ENCODE results near the gene JAKMIP2. TPM values are rescaled to one million over a fixed set of nuclear protein-coding genes. Genes with fewer than 3 reads are reported as not detected.

Gene JAKMIP2
- total RNA-seq, 1 donor from 2014 or later, result 4.1 TPM

- H3K36me3 Mint-ChIP-seq (ENCODE audit: low read depth), result peaks cover 9% of the 10 kb centered on the region
- no peak for DNase-seq (ENCODE audit: low spot score)
- no peak overlapping the region for H3K4me3 Mint-ChIP-seq (ENCODE audit: low read depth)
- intact Hi-C loops (cut with micrococcal nuclease), result no loop called here
- H3K9me3 Mint-ChIP-seq, result peaks cover 26% of the 10 kb centered on the region
- H3K4me1 Mint-ChIP-seq (ENCODE audit: low read depth), result no peaks in the 10 kb centered on the region
- H3K27me3 Mint-ChIP-seq (ENCODE audit: low read depth), result no peaks in the 10 kb centered on the region
- H3K27ac Mint-ChIP-seq, result no peak overlapping the region
These were observed 85.1 kb downstream of the JAKMIP2 start for GRCh38 chr5:147697380-147697779.

DNA sequence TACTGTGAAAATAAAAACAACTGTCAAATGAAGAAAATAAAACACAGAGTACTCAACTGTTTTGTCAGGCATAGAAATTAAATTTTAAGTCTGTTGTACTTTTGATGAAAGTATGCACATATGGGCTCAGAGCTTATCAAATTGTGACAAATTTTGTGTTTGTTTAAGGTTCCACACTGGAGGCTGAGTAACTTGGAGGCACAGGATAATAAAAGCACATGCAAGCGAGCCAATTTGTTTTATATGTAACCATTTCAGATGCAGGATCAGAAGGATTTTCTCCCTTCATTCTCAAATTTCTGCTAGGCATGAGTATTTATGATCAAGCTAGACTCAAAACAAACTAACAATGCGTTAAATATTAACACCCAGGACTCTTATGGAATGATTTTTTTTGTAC lies 87.8 kb downstream of the JAKMIP2 start:
- no peak for DNase-seq (ENCODE audit: low spot score)
- no peaks in the 10 kb centered on the region for H3K27me3 Mint-ChIP-seq (ENCODE audit: low read depth)

DNA sequence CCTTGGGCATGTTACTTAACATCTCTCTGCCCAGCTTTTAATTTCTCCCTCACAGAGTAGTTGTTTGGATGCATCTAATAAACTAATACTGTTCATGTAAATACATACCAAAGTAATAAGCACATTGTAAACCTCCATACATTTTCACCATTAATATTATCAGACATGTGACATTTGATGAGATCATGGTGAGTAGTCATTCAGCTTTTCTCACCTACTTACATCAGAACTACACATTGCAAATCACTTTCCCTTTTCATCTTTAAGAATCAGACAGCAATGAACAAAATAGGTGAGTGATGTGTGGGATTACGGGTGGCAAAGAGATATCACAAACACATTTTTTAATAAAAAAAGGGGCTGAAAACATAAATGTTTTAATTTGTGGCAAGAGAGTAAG lies 89.3 kb downstream of the JAKMIP2 start:
- intact Hi-C loops (cut with micrococcal nuclease), result no loop called here
- Mint-ChIP-seq H3K36me3 (ENCODE audit: low read depth) (peaks cover 6% of the 10 kb centered on the region), H3K4me3 (ENCODE audit: low read depth) (no peak overlapping the region), H3K27me3 (ENCODE audit: low read depth) (no peaks in the 10 kb centered on the region), H3K9me3 (peaks cover 11% of the 10 kb centered on the region), H3K27ac (no peak overlapping the region), H3K4me1 (ENCODE audit: low read depth) (no peaks in the 10 kb centered on the region)
- no peak for DNase-seq (ENCODE audit: low spot score)

More for the DNA sequence above, 87.8 kb downstream of the JAKMIP2 start:
- Mint-ChIP-seq H3K4me1 (ENCODE audit: low read depth) (no peaks in the 10 kb centered on the region), H3K9me3 (peaks cover 24% of the 10 kb centered on the region), H3K36me3 (ENCODE audit: low read depth) (peaks cover 9% of the 10 kb centered on the region), H3K4me3 (ENCODE audit: low read depth) (no peak overlapping the region), H3K27ac (no peak overlapping the region)
- intact Hi-C loops (cut with micrococcal nuclease), result no loop called here

GRCh38 chr5:147691130-147691529 lies 91.4 kb downstream of the JAKMIP2 start:
- H3K27me3 Mint-ChIP-seq (ENCODE audit: low read depth), result no peaks in the 10 kb centered on the region
- H3K36me3 Mint-ChIP-seq (ENCODE audit: low read depth), result no peaks in the 10 kb centered on the region
- no peaks in the 10 kb centered on the region for H3K4me1 Mint-ChIP-seq (ENCODE audit: low read depth)
- no peak overlapping the region for H3K4me3 Mint-ChIP-seq (ENCODE audit: low read depth)
- no peak for DNase-seq (ENCODE audit: low spot score)
- no peaks in the 10 kb centered on the region for H3K9me3 Mint-ChIP-seq
- intact Hi-C loops (cut with micrococcal nuclease), result no loop called here
- H3K27ac Mint-ChIP-seq, result no peak overlapping the region

DNA sequence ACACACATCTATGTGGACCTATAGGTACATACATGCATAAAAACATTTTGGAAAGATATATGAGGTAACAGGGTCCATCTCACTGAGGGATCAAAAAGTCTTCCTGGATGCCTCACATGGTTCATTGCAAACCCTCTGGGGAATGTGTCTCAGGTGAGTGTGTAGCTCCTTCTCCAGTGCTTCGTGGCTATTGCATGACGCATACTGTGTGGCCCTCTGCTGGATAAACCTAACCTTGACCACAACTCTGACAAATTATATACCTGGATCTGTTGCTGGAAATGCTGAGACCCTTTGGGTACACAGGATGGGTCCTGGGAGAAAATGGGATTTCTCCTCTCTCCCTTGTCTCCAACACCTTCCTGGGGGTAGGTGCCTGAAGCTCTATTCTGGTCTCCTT lies 91.9 kb downstream of the JAKMIP2 start:
- H3K27me3 Mint-ChIP-seq (ENCODE audit: low read depth), result no peaks in the 10 kb centered on the region
- DNase-seq (ENCODE audit: low spot score), result no peak
- H3K4me1 Mint-ChIP-seq (ENCODE audit: low read depth), result no peaks in the 10 kb centered on the region
- no peaks in the 10 kb centered on the region for H3K9me3 Mint-ChIP-seq
- H3K4me3 Mint-ChIP-seq (ENCODE audit: low read depth), result no peak overlapping the region
- H3K27ac Mint-ChIP-seq, result no peak overlapping the region
- intact Hi-C loops (cut with micrococcal nuclease), result no loop called here
- no peaks in the 10 kb centered on the region for H3K36me3 Mint-ChIP-seq (ENCODE audit: low read depth)

DNA sequence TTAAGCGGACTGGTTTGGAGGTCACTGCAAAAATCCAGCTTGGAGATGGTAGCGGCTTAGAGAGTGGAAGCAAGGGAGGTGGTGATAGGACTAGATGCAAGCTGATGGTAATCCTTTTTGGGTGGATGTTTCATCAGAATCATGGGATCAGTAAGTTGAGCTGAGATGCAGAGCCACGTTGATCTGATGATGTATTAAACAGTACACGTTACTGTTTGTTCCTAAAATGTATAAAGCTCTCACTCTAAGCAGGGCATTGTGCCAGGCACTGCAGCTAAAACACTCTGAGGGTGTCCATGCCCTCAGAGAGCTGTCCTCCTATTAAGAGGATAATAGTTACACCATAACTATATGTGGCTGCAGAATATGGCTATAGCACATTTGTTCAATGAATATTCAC lies 93.1 kb downstream of the JAKMIP2 start:
- no peaks in the 10 kb centered on the region for H3K9me3 Mint-ChIP-seq
- no peaks in the 10 kb centered on the region for H3K27me3 Mint-ChIP-seq (ENCODE audit: low read depth)
- H3K4me1 Mint-ChIP-seq (ENCODE audit: low read depth), result no peaks in the 10 kb centered on the region
- H3K4me3 Mint-ChIP-seq (ENCODE audit: low read depth), result no peak overlapping the region
- H3K36me3 Mint-ChIP-seq (ENCODE audit: low read depth), result no peaks in the 10 kb centered on the region
- H3K27ac Mint-ChIP-seq, result no peak overlapping the region
- intact Hi-C loops (cut with micrococcal nuclease), result no loop called here
- no peak for DNase-seq (ENCODE audit: low spot score)

GRCh38 chr5:147688656-147689356 lies 93.7 kb downstream of the JAKMIP2 start:
- Mint-ChIP-seq H3K36me3 (ENCODE audit: low read depth) (no peaks in the 10 kb centered on the region), H3K4me1 (ENCODE audit: low read depth) (no peaks in the 10 kb centered on the region), H3K27ac (no peak overlapping the region), H3K9me3 (no peaks in the 10 kb centered on the region), H3K4me3 (ENCODE audit: low read depth) (no peak overlapping the region), H3K27me3 (ENCODE audit: low read depth) (no peaks in the 10 kb centered on the region)
- intact Hi-C loops (cut with micrococcal nuclease), result no loop called here
- no peak for DNase-seq (ENCODE audit: low spot score)

DNA sequence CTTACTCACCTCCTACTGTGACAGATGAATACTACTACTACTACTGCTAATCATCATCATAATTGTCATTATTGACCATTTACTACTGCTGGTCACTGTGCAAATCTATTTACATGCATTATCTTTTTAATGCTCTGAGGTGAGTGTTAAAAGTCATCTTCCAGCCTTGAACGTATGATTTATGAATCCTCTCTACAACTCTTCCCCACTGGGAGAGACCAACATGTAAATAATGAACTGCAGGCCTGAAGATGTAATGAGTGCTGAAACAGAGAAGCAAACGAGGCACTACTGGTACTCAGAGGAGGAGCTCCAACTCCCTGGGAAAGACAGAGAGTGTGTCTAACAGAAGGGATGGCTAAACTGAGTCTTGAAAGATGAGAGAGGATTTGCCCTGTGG lies 95.4 kb downstream of the JAKMIP2 start:
- Mint-ChIP-seq H3K27me3 (ENCODE audit: low read depth) (no peaks in the 10 kb centered on the region), H3K9me3 (no peaks in the 10 kb centered on the region), H3K4me1 (ENCODE audit: low read depth) (no peaks in the 10 kb centered on the region), H3K4me3 (ENCODE audit: low read depth) (no peak overlapping the region), H3K36me3 (ENCODE audit: low read depth) (no peaks in the 10 kb centered on the region), H3K27ac (no peak overlapping the region)
- no peak for DNase-seq (ENCODE audit: low spot score)
- intact Hi-C loops (cut with micrococcal nuclease), result no loop called here

DNA sequence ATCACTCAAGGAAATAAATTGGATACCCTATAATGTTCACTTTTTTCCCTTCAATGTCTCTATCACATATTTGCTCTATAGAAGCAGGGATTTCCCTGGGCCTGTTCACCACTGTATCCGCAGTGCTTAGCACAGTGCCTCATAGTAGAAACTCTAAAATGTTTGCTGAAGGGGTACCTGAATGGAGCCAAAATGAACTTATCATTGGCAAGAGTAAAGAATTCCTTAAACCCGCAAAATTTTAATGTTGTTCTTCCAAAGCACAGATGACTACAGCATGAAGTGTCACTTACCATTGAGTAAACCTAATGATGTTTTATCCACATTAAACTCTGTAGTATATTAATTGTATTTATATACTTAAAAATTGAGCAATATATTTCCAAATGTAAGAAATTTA lies 96.1 kb downstream of the JAKMIP2 start:
- intact Hi-C loops (cut with micrococcal nuclease), result no loop called here
- Mint-ChIP-seq H3K9me3 (no peaks in the 10 kb centered on the region), H3K4me3 (ENCODE audit: low read depth) (no peak overlapping the region), H3K27ac (no peak overlapping the region), H3K4me1 (ENCODE audit: low read depth) (no peaks in the 10 kb centered on the region), H3K36me3 (ENCODE audit: low read depth) (no peaks in the 10 kb centered on the region), H3K27me3 (ENCODE audit: low read depth) (no peaks in the 10 kb centered on the region)
- no peak for DNase-seq (ENCODE audit: low spot score)

DNA sequence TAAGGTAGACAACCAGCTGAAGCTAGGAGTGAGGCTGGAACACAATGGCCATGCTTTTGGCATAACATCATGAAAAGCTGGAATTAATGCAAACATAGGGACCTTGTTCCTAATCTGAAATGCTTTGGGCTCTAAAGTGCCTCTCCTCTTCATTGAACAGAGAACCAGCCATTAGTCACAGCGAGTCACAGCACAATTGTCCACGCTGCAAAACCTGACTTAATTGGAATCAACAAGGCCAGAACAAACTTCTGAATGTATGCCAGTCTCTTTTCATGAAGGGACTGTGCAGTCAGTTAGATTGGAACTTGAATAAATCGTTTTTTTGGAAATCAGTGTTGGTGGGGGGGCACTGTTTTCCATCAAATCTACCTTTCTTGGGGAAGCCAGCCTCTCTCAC lies 96.5 kb downstream of the JAKMIP2 start:
- Mint-ChIP-seq H3K4me1 (ENCODE audit: low read depth) (no peaks in the 10 kb centered on the region), H3K9me3 (no peaks in the 10 kb centered on the region), H3K27ac (no peak overlapping the region), H3K4me3 (ENCODE audit: low read depth) (no peak overlapping the region), H3K27me3 (ENCODE audit: low read depth) (no peaks in the 10 kb centered on the region), H3K36me3 (ENCODE audit: low read depth) (no peaks in the 10 kb centered on the region)
- intact Hi-C loops (cut with micrococcal nuclease), result no loop called here
- DNase-seq (ENCODE audit: low spot score), result no peak

DNA sequence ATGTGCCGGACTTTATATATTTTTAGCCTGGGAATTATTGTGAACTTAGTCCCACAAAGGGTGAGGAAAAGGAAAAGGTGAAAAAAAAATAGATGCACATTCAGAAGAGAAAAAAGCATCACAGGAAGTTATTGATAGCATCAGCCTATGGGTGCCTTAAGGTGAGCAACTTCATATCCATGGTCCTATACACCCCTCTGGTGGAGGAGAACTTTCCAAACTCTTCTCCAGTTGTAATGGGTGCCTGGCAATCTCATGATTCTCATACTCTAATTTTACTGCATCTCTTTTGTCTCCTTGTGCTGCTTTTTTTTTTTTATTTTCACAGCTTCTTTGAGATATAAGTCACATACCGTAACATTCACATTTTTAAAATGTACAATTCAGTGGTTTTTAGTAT lies 107.4 kb downstream of the JAKMIP2 start:
- H3K9me3 Mint-ChIP-seq, result no peaks in the 10 kb centered on the region
- DNase-seq (ENCODE audit: low spot score), result no peak
- H3K36me3 Mint-ChIP-seq (ENCODE audit: low read depth), result peaks cover 3% of the 10 kb centered on the region
- H3K27me3 Mint-ChIP-seq (ENCODE audit: low read depth), result no peaks in the 10 kb centered on the region
- H3K4me1 Mint-ChIP-seq (ENCODE audit: low read depth), result no peaks in the 10 kb centered on the region
- no peak overlapping the region for H3K4me3 Mint-ChIP-seq (ENCODE audit: low read depth)
- intact Hi-C loops (cut with micrococcal nuclease), result no loop called here
- no peak overlapping the region for H3K27ac Mint-ChIP-seq

- H3K4me1 Mint-ChIP-seq (ENCODE audit: low read depth), result no peaks in the 10 kb centered on the region
- H3K27ac Mint-ChIP-seq, result no peak overlapping the region
- intact Hi-C loops (cut with micrococcal nuclease), result no loop called here
These were observed 108.1 kb downstream of the JAKMIP2 start for GRCh38 chr5:147674411-147674810.

DNA sequence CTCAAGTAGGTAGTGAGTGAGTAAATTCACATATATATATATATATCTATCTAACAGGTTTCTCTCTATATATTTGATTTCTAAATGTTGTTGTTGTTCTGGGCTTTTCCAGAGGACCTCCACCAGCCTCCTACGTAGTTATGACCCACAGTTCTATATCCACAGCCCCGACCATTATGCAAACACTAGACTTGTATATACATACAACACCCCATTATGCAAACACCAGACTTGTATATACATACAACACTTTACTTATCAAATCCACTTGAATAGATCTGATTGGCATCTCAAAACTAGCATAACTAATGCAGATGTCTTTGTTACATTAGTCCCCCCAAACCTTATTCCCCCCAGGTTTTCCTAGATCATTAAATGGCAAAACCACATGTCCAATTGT lies 108.7 kb downstream of the JAKMIP2 start:
- peaks cover 3% of the 10 kb centered on the region for H3K36me3 Mint-ChIP-seq (ENCODE audit: low read depth)
- no peak overlapping the region for H3K4me3 Mint-ChIP-seq (ENCODE audit: low read depth)
- DNase-seq (ENCODE audit: low spot score), result no peak
- H3K27ac Mint-ChIP-seq, result no peak overlapping the region
- H3K4me1 Mint-ChIP-seq (ENCODE audit: low read depth), result no peaks in the 10 kb centered on the region
- intact Hi-C loops (cut with micrococcal nuclease), result no loop called here
- no peaks in the 10 kb centered on the region for H3K27me3 Mint-ChIP-seq (ENCODE audit: low read depth)
- no peaks in the 10 kb centered on the region for H3K9me3 Mint-ChIP-seq

More at GRCh38 chr5:147674411-147674810, 108.1 kb downstream of the JAKMIP2 start:
- peaks cover 3% of the 10 kb centered on the region for H3K36me3 Mint-ChIP-seq (ENCODE audit: low read depth)
- no peaks in the 10 kb centered on the region for H3K9me3 Mint-ChIP-seq
- H3K4me3 Mint-ChIP-seq (ENCODE audit: low read depth), result no peak overlapping the region
- no peak for DNase-seq (ENCODE audit: low spot score)
- H3K27me3 Mint-ChIP-seq (ENCODE audit: low read depth), result no peaks in the 10 kb centered on the region

- Mint-ChIP-seq H3K27me3 (ENCODE audit: low read depth) (no peaks in the 10 kb centered on the region), H3K36me3 (ENCODE audit: low read depth) (peaks cover 3% of the 10 kb centered on the region), H3K4me1 (ENCODE audit: low read depth) (no peaks in the 10 kb centered on the region), H3K4me3 (ENCODE audit: low read depth) (no peak overlapping the region), H3K27ac (no peak overlapping the region), H3K9me3 (no peaks in the 10 kb centered on the region)
- intact Hi-C loops (cut with micrococcal nuclease), result no loop called here
- no peak for DNase-seq (ENCODE audit: low spot score)
These were observed 109.3 kb downstream of the JAKMIP2 start for GRCh38 chr5:147673266-147673665.
